Peyer's patch (tissue), 4 donors: ENCODE measurements around the gene CRIP3.

ENCODE experiments used
- POLR2A ChIP-seq, 2 donors: fragments of 450-650 bp; IDR thresholded peaks; one replicate each; pipeline ENCODE4 v1.5.1; 2017; ENCODE audit warnings: antibody characterized with exemption in 2 of 2, mild to moderate bottlenecking in 2 of 2, moderate library complexity in 2 of 2
- TF ChIP-seq, protein P1 (sequence below), 6 experiments: fragments of 450-650 bp in 4 of 6; fragments of 200-600 bp in 2 of 6; sonication (generic) in 1 of 6; IDR thresholded peaks; one replicate each; pipeline ENCODE4 v1.5.1; 2017 to 2019; ENCODE audit warnings: antibody characterized with exemption in 6 of 6, mild to moderate bottlenecking in 3 of 6, moderate library complexity in 1 of 6

- TF ChIP-seq, protein P1, sequence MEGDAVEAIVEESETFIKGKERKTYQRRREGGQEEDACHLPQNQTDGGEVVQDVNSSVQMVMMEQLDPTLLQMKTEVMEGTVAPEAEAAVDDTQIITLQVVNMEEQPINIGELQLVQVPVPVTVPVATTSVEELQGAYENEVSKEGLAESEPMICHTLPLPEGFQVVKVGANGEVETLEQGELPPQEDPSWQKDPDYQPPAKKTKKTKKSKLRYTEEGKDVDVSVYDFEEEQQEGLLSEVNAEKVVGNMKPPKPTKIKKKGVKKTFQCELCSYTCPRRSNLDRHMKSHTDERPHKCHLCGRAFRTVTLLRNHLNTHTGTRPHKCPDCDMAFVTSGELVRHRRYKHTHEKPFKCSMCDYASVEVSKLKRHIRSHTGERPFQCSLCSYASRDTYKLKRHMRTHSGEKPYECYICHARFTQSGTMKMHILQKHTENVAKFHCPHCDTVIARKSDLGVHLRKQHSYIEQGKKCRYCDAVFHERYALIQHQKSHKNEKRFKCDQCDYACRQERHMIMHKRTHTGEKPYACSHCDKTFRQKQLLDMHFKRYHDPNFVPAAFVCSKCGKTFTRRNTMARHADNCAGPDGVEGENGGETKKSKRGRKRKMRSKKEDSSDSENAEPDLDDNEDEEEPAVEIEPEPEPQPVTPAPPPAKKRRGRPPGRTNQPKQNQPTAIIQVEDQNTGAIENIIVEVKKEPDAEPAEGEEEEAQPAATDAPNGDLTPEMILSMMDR (IDR thresholded peaks at IDR 0.05) = no peak
- no peak for TF ChIP-seq POLR2A (IDR thresholded peaks at IDR 0.05)
These were observed 47.4 kb downstream of the CRIP3 start for GRCh38 chr6:43261198-43261597.
